ENCODE data around the gene RUSF1. TPM values are rescaled to one million over a fixed set of nuclear protein-coding genes. Genes with fewer than 3 reads are reported as not detected.

Gene RUSF1
- polyA plus RNA-seq, 4 donors: 27.3 to 108 (median 51.7) TPM

GRCh38 chr16:31499928-31500327 lies 8.3 kb downstream of the RUSF1 start:
- H3K4me1 ChIP-seq (ENCODE audit: control insufficient read depth in 3 of 3, insufficient read depth in 2 of 3, low read depth in 1 of 3, low read length in 2 of 3): no peaks in the 10 kb centered on the region
- no peak for DNase-seq
- no peak overlapping the region for H3K4me3 ChIP-seq (ENCODE audit: low read depth in 1 of 3, low read length in 3 of 3)
- H3K36me3 ChIP-seq (ENCODE audit: control insufficient read depth in 3 of 3, insufficient read depth in 2 of 3, low read depth in 1 of 3, low read length in 3 of 3): peaks cover 10 to 53% (median 10%) of the 10 kb centered on the region in 3 donors
- no peak for FAIRE-seq
- no peak overlapping the region for H3K27ac ChIP-seq (ENCODE audit: low read depth in 1 of 3, low read length in 2 of 3)
- WGBS, 3 donors: 94 to 96% (median 95%) methylated on average over 8 of the region's 8 CpGs
- no peaks in the 10 kb centered on the region for H3K27me3 ChIP-seq (ENCODE audit: control insufficient read depth in 3 of 3, insufficient read depth in 3 of 3, low read length in 3 of 3)
- no peaks in the 10 kb centered on the region for H3K9me3 ChIP-seq (ENCODE audit: control insufficient read depth in 2 of 2, insufficient read depth in 1 of 2, low read depth in 1 of 2, low read length in 1 of 2)

- Histone ChIP-seq H3K4me1 (ENCODE audit: control insufficient read depth in 3 of 3, insufficient read depth in 2 of 3, low read depth in 1 of 3, low read length in 2 of 3) (no peaks in the 10 kb centered on the region), H3K9me3 (ENCODE audit: control insufficient read depth in 2 of 2, insufficient read depth in 1 of 2, low read depth in 1 of 2, low read length in 1 of 2) (no peaks in the 10 kb centered on the region), H3K36me3 (ENCODE audit: control insufficient read depth in 3 of 3, insufficient read depth in 2 of 3, low read depth in 1 of 3, low read length in 3 of 3) (peaks cover 10 to 63% (median 12%) of the 10 kb centered on the region in 3 donors), H3K27ac (ENCODE audit: low read depth in 1 of 3, low read length in 2 of 3) (no peak overlapping the region), H3K27me3 (ENCODE audit: control insufficient read depth in 3 of 3, insufficient read depth in 3 of 3, low read length in 3 of 3) (no peaks in the 10 kb centered on the region), H3K4me3 (ENCODE audit: low read depth in 1 of 3, low read length in 3 of 3) (no peak overlapping the region)
- no peak for DNase-seq
- WGBS, 3 donors: 98 to 99% (median 99%) methylated on average over 8 of the region's 8 CpGs
- no peak for FAIRE-seq
Measured at GRCh38 chr16:31498493-31498892, 9.7 kb downstream of the RUSF1 start.

- 78 to 92% (median 91%) methylated on average over 10 of the region's 10 CpGs for WGBS, 3 donors
- FAIRE-seq: no peak
- Histone ChIP-seq H3K4me3 (ENCODE audit: low read depth in 1 of 3, low read length in 3 of 3) (no peak overlapping the region), H3K27me3 (ENCODE audit: control insufficient read depth in 3 of 3, insufficient read depth in 3 of 3, low read length in 3 of 3) (no peaks in the 10 kb centered on the region), H3K27ac (ENCODE audit: low read depth in 1 of 3, low read length in 2 of 3) (no peak overlapping the region), H3K4me1 (ENCODE audit: control insufficient read depth in 3 of 3, insufficient read depth in 2 of 3, low read depth in 1 of 3, low read length in 2 of 3) (no peaks in the 10 kb centered on the region), H3K9me3 (ENCODE audit: control insufficient read depth in 2 of 2, insufficient read depth in 1 of 2, low read depth in 1 of 2, low read length in 1 of 2) (no peaks in the 10 kb centered on the region), H3K36me3 (ENCODE audit: control insufficient read depth in 3 of 3, insufficient read depth in 2 of 3, low read depth in 1 of 3, low read length in 3 of 3) (peaks cover 10 to 81% (median 18%) of the 10 kb centered on the region in 3 donors)
- DNase-seq: no peak
Measured at GRCh38 chr16:31496670-31497069, 11.5 kb downstream of the RUSF1 start.

- Histone ChIP-seq H3K27ac (ENCODE audit: low read depth in 1 of 3, low read length in 2 of 3) (no peak overlapping the region), H3K36me3 (ENCODE audit: control insufficient read depth in 3 of 3, insufficient read depth in 2 of 3, low read depth in 1 of 3, low read length in 3 of 3) (peaks cover 6 to 83% (median 12%) of the 10 kb centered on the region in 3 donors), H3K4me1 (ENCODE audit: control insufficient read depth in 3 of 3, insufficient read depth in 2 of 3, low read depth in 1 of 3, low read length in 2 of 3) (no peaks in the 10 kb centered on the region), H3K27me3 (ENCODE audit: control insufficient read depth in 3 of 3, insufficient read depth in 3 of 3, low read length in 3 of 3) (no peaks in the 10 kb centered on the region), H3K4me3 (ENCODE audit: low read depth in 1 of 3, low read length in 3 of 3) (no peak overlapping the region), H3K9me3 (ENCODE audit: control insufficient read depth in 2 of 2, insufficient read depth in 1 of 2, low read depth in 1 of 2, low read length in 1 of 2) (no peaks in the 10 kb centered on the region)
- FAIRE-seq (no peak), DNase-seq (no peak)
- 93 to 95% (median 94%) methylated on average over 16 to 18 of the region's 18 CpGs for WGBS, 3 donors
Measured at GRCh38 chr16:31493506-31494125, 14.6 kb downstream of the RUSF1 start.

- peaks cover 6 to 66% (median 8%) of the 10 kb centered on the region in 3 donors for H3K36me3 ChIP-seq (ENCODE audit: control insufficient read depth in 3 of 3, insufficient read depth in 2 of 3, low read depth in 1 of 3, low read length in 3 of 3)
- H3K27me3 ChIP-seq (ENCODE audit: control insufficient read depth in 3 of 3, insufficient read depth in 3 of 3, low read length in 3 of 3): no peaks in the 10 kb centered on the region
- FAIRE-seq (no peak), DNase-seq (no peak)
- no peak overlapping the region for H3K27ac ChIP-seq (ENCODE audit: low read depth in 1 of 3, low read length in 2 of 3)
- 92 to 96% (median 95%) methylated on average over 8 of the region's 8 CpGs for WGBS, 3 donors
- H3K4me3 ChIP-seq (ENCODE audit: low read depth in 1 of 3, low read length in 3 of 3): no peak overlapping the region
- H3K4me1 ChIP-seq (ENCODE audit: control insufficient read depth in 3 of 3, insufficient read depth in 2 of 3, low read depth in 1 of 3, low read length in 2 of 3): peaks cover 0 to 3% (median 2%) of the 10 kb centered on the region in 3 donors
- no peaks in the 10 kb centered on the region for H3K9me3 ChIP-seq (ENCODE audit: control insufficient read depth in 2 of 2, insufficient read depth in 1 of 2, low read depth in 1 of 2, low read length in 1 of 2)
Measured at GRCh38 chr16:31491778-31492418, 16.3 kb downstream of the RUSF1 start.

GRCh38 chr16:31489616-31490584 lies 18.3 kb downstream of the RUSF1 start:
- Histone ChIP-seq H3K9me3 (ENCODE audit: control insufficient read depth in 2 of 2, insufficient read depth in 1 of 2, low read depth in 1 of 2, low read length in 1 of 2) (no peaks in the 10 kb centered on the region), H3K4me3 (ENCODE audit: low read depth in 1 of 3, low read length in 3 of 3) (no peak overlapping the region), H3K36me3 (ENCODE audit: control insufficient read depth in 3 of 3, insufficient read depth in 2 of 3, low read depth in 1 of 3, low read length in 3 of 3) (peaks cover 0 to 56% (median 8%) of the 10 kb centered on the region in 3 donors), H3K27ac (ENCODE audit: low read depth in 1 of 3, low read length in 2 of 3) (no peak overlapping the region), H3K4me1 (ENCODE audit: control insufficient read depth in 3 of 3, insufficient read depth in 2 of 3, low read depth in 1 of 3, low read length in 2 of 3) (peaks cover 0 to 10% (median 2%) of the 10 kb centered on the region in 3 donors), H3K27me3 (ENCODE audit: control insufficient read depth in 3 of 3, insufficient read depth in 3 of 3, low read length in 3 of 3) (no peaks in the 10 kb centered on the region)
- FAIRE-seq (no peak), DNase-seq (no peak)
- 83 to 86% (median 83%) methylated on average over 22 of the region's 22 CpGs for WGBS, 3 donors

GRCh38 chr16:31489298-31489564 lies 19.0 kb downstream of the RUSF1 start:
- WGBS, 3 donors: 70 to 82% (median 81%) methylated on average over 7 of the region's 7 CpGs
- FAIRE-seq: no peak

More at GRCh38 chr16:31489298-31489564, 19.0 kb downstream of the RUSF1 start:
- Histone ChIP-seq H3K9me3 (ENCODE audit: control insufficient read depth in 2 of 2, insufficient read depth in 1 of 2, low read depth in 1 of 2, low read length in 1 of 2) (no peaks in the 10 kb centered on the region), H3K27ac (ENCODE audit: low read depth in 1 of 3, low read length in 2 of 3) (no peak overlapping the region), H3K27me3 (ENCODE audit: control insufficient read depth in 3 of 3, insufficient read depth in 3 of 3, low read length in 3 of 3) (no peaks in the 10 kb centered on the region), H3K36me3 (ENCODE audit: control insufficient read depth in 3 of 3, insufficient read depth in 2 of 3, low read depth in 1 of 3, low read length in 3 of 3) (peaks cover 0 to 52% (median 8%) of the 10 kb centered on the region in 3 donors), H3K4me3 (ENCODE audit: low read depth in 1 of 3, low read length in 3 of 3) (no peak overlapping the region), H3K4me1 (ENCODE audit: control insufficient read depth in 3 of 3, insufficient read depth in 2 of 3, low read depth in 1 of 3, low read length in 2 of 3) (peaks cover 0 to 14% (median 2%) of the 10 kb centered on the region in 3 donors)
- DNase-seq: peak in 1 of 2 donors; percentile 15

Measured in small intestine (tissue), 7 donors.